ENCODE results near the gene CBY1.

Gene CBY1

GRCh38 chr22:38649841-38650522 is 6.5 kb upstream of the CBY1 start:
- DNase-seq (ENCODE audit: low read depth in 1 of 2, low spot score in 1 of 2), result no peak

DNA sequence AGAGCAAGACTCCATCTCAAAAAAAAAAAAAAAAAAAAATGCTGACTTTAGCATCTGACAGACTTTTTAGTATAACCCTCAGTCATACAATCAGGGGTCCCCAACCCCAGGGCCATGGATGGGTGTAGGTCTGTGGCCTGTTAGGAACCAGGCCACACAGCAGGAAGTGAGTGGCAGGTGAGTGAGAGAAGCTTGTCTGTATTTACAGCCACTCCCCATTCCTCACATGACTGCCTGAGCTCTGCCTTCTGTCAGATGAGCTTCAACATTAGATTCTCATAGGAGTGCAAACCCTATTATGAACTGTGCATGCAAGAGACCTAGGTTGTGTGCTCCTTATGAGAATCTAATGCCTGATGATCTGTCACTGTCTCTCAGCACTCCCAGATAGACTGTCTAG is 3.6 kb upstream of the CBY1 start:
- DNase-seq (ENCODE audit: low read depth in 1 of 2, low spot score in 1 of 2), result no peak

DNA sequence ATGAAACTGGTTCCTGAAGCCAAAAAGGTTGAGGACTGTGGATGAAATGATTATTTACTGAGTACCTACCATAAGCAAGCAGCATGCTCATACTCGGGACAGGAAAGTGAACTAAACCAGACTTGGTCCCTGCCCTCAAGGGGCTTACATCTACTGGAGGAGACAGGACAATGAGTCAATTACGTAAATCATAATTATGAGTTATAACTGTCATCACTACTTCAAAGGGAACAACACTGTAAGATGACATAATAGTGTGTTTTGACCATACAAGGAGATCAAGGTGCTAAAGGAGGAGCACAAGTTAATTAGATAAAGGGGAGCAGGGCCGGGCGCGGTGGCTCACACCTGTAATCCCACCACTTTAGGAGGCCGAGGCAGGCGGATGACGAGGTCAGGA is 2.7 kb upstream of the CBY1 start:
- no peak for DNase-seq (ENCODE audit: low read depth in 1 of 2, low spot score in 1 of 2)

DNA sequence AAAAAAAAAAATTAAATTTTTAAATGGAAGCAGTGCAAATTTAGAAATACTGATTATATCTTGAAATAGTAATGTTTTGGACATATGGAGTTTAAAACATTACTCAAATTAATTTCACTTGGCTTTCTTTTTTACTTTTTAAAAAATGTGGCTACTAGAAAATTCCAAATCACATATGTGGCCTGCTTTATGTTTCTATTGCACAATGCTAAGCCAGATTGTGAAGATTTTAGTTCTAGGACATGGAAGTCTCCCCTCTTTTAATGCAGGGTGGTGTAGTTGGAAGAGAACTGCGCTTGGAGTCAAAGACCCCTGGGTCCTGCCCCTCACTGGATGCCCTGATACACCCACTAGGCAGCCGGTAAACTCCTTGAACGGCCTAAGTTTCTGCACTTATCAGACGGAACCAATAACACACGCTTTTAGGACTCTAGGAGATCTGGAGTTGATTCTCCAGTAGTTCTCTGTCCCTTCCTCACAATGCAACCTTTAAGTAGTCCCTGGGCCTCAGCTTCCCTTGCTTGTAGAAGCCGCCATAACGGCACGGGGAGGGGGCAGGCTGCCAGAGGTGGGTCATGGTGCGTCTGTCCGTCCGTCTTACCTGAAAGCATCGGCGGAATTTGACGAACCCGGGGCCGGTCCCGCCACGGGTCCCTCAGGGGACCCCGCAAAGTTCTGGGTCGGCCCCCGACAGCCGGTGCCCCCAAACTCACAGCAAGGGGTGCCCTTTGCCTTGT is 751 bp upstream of the CBY1 start:
- peak in 1 of 2 donors; percentile 0 for DNase-seq (ENCODE audit: low read depth in 1 of 2, low spot score in 1 of 2)

DNA sequence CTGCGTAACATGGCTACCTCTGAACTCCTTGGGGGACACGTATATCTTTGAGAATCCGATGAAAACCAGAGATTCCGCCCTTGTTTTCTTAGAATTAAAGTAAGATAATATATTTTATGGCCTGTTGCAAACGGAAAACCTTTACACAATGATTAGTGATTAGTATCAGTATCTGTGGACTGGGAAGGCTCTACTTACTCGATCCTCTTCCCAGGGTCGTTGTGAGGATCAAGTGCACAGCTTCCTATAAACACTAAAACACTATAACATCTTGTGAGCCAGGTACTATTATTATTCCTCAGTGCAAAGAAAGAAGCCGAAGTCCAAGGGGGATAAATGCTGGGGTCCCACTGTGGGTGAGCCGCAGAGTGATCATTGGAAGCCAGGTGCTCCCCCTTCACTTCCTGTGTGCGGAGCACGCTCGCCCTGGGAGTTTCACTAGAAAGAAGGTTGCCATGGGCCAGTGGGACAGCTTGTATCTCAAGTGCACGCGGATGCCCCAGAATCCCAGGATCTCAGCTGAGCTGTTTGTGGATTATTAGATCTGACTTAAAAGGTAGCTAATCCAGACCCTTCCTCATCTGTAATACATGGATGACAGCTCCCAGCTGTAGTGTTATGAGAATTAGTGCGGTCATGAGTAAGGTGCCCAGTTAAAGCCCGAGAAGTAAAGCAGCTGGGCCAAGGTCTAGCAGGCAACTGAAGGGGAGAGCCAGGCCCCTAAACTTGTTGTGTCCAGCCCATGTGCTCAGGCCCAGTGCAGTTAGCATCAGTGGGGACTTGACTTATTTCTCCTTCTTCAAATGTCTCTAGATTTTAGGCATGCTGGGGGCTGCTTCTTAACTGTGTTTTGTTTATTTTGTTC is 839 bp downstream of the CBY1 start:
- peak in 1 of 2 donors; percentile 1 for DNase-seq (ENCODE audit: low read depth in 1 of 2, low spot score in 1 of 2)

DNA sequence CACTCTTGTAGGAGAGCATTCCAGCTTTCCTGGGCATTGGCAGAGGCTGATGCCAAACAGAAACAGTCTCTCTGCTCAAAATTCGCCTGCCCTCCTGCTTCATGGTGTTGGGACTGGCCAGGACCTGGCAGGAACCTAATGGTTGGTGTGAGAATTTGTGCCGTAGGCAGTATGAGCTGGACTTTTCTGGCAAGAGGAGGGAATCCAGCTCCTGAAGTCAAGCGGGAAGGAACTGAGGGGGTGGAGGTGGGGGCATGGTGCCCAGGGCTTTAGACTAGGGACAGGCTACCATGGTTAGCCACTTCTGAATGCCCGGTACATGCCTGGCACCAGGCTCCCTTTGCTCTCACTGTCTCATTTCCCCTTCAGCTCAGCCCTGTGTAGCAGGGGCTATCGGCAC is 18.4 kb downstream of the CBY1 start:
- no peak for DNase-seq (ENCODE audit: low read depth in 1 of 2, low spot score in 1 of 2)

- DNase-seq (ENCODE audit: low read depth in 1 of 2, low spot score in 1 of 2), result no peak
Measured at GRCh38 chr22:38675833-38676232, 19.4 kb downstream of the CBY1 start.

DNA sequence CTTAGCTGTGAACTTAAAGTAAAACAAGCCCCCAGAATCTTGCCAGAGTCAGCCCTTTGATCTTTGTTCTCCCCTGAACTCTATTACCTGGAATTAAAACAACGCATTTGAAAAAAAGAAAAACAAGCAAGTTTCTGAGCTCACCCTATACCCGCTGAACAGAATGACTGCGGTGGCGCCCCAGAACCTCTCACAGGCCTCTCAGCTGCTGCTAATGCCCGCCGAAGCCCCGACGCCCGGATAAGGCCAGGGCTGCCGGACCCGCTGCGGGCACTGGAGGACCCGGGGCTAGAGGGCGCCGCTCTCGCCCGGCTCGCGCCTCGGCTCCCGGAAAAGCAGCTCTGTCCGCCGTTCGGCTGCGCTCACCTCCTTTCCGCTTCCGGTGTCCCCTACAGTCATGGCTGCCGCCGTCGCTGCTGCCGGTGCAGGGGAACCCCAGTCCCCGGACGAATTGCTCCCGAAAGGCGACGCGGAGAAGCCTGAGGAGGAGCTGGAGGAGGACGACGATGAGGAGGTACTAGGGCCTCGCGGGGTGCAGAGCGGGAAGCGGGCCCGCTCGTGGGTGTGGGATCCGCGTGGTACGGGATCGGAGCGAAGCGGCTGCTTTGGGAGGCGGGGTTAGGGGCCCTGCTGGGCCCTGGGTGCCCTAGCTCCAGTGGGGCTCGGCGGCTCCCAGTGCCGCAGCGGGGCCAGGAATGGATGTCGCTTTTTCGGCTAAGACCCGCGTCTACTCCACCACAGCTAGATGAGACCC is 25.3 kb downstream of the CBY1 start, which contains the start of gene TOMM22:
Gene TOMM22 (plus strand): TSS at position 376 of the 754 bp plus-strand sequence. CDS start 22 bp downstream, at position 398.
- peak; percentile 65 to 71 for DNase-seq (ENCODE audit: low read depth in 1 of 2, low spot score in 1 of 2)

- DNase-seq (ENCODE audit: low read depth in 1 of 2, low spot score in 1 of 2), result no peak
Measured at GRCh38 chr22:38684895-38685294, 28.5 kb downstream of the CBY1 start.

GRCh38 chr22:38685761-38686160 is 29.3 kb downstream of the CBY1 start:
- no peak for DNase-seq (ENCODE audit: low read depth in 1 of 2, low spot score in 1 of 2)

DNA sequence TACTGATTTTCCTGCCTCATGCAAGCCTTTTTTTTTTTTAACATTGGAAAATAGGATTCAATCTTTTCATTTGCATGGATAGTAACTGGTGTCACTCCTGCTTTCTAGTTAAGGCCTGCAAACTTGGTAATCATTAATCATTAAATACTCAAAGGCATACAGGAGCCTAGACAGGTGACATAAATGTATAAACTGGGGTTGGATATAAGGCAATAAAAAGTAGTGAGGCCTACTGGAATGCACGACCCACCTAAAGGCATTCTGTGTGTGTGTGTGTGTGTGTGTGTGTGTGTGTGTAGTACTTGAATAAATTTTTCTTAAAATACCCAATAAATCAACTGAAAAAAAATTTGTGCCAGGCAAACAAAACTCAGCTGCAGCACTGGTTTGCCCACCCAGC is 33.2 kb downstream of the CBY1 start:
- no peak for DNase-seq (ENCODE audit: low read depth in 1 of 2, low spot score in 1 of 2)

- DNase-seq (ENCODE audit: low read depth in 1 of 2, low spot score in 1 of 2), result no peak
Measured at GRCh38 chr22:38694049-38694448, 37.6 kb downstream of the CBY1 start.

GRCh38 chr22:38694940-38695339 is 38.5 kb downstream of the CBY1 start:
- DNase-seq (ENCODE audit: low read depth in 1 of 2, low spot score in 1 of 2), result no peak

- no peak for DNase-seq (ENCODE audit: low read depth in 1 of 2, low spot score in 1 of 2)
Measured at GRCh38 chr22:38696606-38697424, 40.4 kb downstream of the CBY1 start.

DNA sequence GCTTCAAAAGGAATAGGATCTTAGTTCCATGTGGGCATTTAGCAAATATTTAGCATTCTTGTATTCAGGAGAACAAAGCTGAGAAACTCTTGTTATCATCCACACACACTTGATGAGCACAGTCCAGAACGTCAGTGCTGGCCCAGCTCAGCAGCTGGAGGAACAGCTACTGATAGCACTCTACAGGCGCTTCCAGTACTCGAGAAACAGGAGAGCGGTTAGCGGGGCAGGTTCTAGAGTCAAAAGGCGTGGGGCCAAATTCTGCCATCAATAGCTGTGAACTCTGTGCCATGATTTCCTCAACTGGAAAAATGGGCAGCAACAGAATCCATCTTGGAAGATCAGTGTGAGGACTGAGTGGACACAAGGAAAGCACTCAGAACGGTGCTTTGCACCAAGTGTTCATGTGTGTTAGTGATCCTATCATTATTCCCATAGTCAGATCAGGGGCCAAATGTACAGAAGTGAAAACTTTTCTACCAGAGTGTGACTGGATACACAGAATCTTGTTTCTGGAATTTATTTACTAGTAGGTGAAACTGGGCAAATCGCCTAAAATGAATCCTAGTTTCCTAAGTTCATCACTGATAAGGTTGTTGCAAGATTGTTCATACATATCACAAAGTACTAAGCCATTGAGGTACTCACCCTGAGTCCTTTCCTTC is 41.1 kb downstream of the CBY1 start:
- no peak for DNase-seq (ENCODE audit: low read depth in 1 of 2, low spot score in 1 of 2)

- DNase-seq (ENCODE audit: low read depth in 1 of 2, low spot score in 1 of 2), result no peak
Measured at GRCh38 chr22:38698407-38699094, 42.1 kb downstream of the CBY1 start.

- no peak for DNase-seq (ENCODE audit: low read depth in 1 of 2, low spot score in 1 of 2)
Measured at GRCh38 chr22:38699143-38699542, 42.7 kb downstream of the CBY1 start.

- DNase-seq (ENCODE audit: low read depth in 1 of 2, low spot score in 1 of 2), result no peak
Measured at GRCh38 chr22:38699784-38700183, 43.3 kb downstream of the CBY1 start.

DNA sequence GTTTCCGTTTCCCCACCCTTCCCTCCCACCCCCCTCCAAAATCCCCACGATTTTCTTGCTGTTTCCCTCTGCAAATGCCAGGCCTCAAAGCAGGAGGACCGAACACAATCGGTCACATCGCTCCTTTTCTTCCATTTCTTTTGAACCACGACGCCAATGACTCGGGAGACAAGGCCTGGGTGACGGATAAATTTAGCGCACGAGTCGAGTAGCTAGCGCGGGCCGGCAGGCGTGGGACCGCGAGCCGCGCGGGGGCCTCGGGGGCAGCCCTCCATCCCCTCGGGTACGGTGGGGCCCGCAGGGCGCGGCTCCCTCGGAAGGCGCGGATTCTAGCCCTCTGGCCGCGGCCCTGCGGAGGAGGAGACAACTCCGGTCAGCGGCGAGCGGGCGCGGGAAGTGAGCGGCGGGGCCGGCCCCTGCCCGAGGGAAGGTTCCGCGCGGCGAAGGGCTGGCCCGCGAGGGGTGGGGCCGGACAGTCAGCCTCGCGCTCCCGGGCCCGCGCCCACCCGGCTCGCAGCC is 43.9 kb downstream of the CBY1 start:
- DNase-seq (ENCODE audit: low read depth in 1 of 2, low spot score in 1 of 2), result no peak

Measured in stimulated activated CD4-positive, alpha-beta T cell treated with anti-CD3 and anti-CD28 coated beads, Interleukin-15, amount 100 ng/mL, for 1 hour (primary cell).